ENCODE results near the gene DSCAM. TPM values are rescaled to one million over a fixed set of nuclear protein-coding genes. Genes with fewer than 3 reads are reported as not detected.
"Not testable (repeated sequence)": the region's sequence is repeated elsewhere in the genome, so short reads cannot be mapped to it uniquely, and the experiment has no call there.

The DSCAM gene
- total RNA-seq, 1 donor from 2014 or later = 0.06 TPM

DNA sequence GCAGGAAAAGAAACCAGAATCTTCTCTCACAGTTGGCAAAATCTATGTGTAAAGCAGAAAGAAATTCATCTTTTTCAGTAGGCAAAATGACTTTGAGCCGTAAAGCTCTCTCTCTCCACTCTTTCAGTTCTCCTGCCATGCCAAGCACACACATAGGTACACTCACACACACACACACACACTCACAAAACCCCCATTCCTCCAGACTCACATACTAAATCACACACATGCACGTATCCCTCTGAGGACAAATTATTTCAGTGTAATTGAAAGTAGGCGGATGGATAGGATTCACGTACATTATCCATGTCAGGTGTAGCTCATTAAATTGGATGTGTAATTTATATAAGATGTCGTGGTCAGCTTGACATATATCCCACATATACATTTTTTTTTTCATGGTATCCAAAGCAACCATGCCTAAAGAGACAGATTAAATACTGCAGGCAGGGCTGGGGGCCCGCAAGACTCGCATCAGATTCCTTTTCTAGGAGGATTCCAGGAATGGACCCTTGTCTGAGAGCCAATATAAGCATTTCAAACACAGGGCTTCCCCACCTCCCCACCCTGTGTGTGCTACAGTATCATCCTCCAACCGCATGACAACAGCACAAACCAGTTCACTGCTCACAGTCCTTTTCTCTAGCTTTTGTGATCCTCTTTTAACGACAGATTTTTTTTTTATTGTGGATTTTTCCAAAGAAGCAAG is 658.9 kb downstream of the DSCAM start:
- Histone ChIP-seq H3K27me3 (ENCODE audit: low read depth) (no peaks in the 10 kb centered on the region), H3K4me3 (no peak overlapping the region), H3K27ac (no peak overlapping the region), H3K9me3 (no peaks in the 10 kb centered on the region), H3K4me1 (no peaks in the 10 kb centered on the region), H3K36me3 (no peaks in the 10 kb centered on the region)
- intact Hi-C loops (cut with DNase I) = no loop called here
- no peak for DNase-seq
- no peak for ATAC-seq
- TF ChIP-seq, protein P1, sequence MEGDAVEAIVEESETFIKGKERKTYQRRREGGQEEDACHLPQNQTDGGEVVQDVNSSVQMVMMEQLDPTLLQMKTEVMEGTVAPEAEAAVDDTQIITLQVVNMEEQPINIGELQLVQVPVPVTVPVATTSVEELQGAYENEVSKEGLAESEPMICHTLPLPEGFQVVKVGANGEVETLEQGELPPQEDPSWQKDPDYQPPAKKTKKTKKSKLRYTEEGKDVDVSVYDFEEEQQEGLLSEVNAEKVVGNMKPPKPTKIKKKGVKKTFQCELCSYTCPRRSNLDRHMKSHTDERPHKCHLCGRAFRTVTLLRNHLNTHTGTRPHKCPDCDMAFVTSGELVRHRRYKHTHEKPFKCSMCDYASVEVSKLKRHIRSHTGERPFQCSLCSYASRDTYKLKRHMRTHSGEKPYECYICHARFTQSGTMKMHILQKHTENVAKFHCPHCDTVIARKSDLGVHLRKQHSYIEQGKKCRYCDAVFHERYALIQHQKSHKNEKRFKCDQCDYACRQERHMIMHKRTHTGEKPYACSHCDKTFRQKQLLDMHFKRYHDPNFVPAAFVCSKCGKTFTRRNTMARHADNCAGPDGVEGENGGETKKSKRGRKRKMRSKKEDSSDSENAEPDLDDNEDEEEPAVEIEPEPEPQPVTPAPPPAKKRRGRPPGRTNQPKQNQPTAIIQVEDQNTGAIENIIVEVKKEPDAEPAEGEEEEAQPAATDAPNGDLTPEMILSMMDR (IDR thresholded peaks at IDR 0.05) = no peak

DNA sequence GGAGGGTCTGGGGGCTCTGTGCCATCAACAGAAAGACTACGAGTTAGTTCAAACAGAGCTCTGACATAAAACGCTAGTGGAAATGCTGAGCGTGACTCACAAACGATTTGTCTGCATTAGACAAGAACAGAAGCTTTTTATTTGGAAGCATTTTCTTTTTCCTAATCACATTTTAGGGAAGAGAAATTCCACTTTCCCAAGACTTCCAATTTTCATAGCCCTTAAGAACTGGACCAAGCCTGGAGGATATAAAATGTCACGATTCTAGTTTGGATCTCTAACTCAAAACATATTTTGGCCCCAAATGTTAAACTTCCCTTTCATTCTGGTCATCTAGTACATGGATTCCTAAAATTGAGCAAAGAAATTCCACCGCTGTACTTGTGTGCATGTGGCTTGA is 659.7 kb downstream of the DSCAM start:
- intact Hi-C loops (cut with DNase I) = no loop called here
- Histone ChIP-seq H3K27ac (no peak overlapping the region), H3K36me3 (no peaks in the 10 kb centered on the region), H3K4me3 (no peak overlapping the region), H3K27me3 (ENCODE audit: low read depth) (no peaks in the 10 kb centered on the region), H3K9me3 (no peaks in the 10 kb centered on the region), H3K4me1 (no peaks in the 10 kb centered on the region)
- no peak for DNase-seq
- no peak for ATAC-seq
- TF ChIP-seq, protein P1 (IDR thresholded peaks at IDR 0.05) = no peak

DNA sequence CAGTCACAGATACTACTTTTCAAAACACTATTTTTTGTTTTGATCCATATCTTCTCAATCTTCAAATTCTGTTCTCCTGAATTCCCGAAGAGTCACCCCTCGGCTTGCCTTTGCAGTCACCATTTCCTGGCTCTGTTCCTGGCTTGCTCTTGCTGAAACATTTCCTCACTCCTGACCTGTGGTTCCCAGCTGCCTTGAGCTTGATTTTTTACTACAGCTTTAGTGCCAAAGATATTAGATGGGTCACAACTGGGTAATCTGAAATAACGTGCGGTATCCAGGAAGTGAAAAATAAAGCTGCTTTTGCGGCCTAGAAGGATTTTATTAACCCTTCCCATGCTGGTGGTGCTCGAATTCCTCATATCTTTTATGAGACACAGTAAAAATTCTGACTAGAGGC is 660.9 kb downstream of the DSCAM start:
- Histone ChIP-seq H3K36me3 (no peaks in the 10 kb centered on the region), H3K4me1 (no peaks in the 10 kb centered on the region), H3K4me3 (no peak overlapping the region), H3K27ac (no peak overlapping the region), H3K27me3 (ENCODE audit: low read depth) (no peaks in the 10 kb centered on the region), H3K9me3 (no peaks in the 10 kb centered on the region)
- no peak for ATAC-seq
- TF ChIP-seq, protein P1 (IDR thresholded peaks at IDR 0.05) = no peak
- intact Hi-C loops (cut with DNase I) = no loop called here
- no peak for DNase-seq

DNA sequence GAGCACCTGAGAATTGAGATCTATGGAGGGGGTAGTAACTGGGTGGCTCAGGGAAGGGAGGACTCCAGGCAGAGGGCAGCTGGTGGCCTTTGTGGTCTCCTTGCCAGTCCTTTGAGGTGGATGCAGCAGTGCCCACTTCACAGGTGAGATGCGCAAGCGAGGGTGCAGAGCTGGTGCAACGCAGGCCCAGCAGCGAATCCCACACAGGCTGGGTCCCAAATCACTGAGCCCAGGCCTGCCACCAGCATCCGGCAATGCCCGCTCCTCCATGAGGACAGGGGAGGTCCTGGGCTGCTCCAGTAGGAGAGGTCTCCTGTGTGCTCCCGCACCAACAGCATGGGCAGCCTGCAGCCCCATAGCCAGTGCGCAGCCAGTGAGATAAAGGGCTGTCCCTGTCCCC is 661.8 kb downstream of the DSCAM start:
- intact Hi-C loops (cut with DNase I) = no loop called here
- H3K27me3 ChIP-seq (ENCODE audit: low read depth) = no peaks in the 10 kb centered on the region
- no peak overlapping the region for H3K4me3 ChIP-seq
- no peaks in the 10 kb centered on the region for H3K4me1 ChIP-seq
- TF ChIP-seq, protein P1 (IDR thresholded peaks at IDR 0.05) = no peak
- no peaks in the 10 kb centered on the region for H3K36me3 ChIP-seq
- no peaks in the 10 kb centered on the region for H3K9me3 ChIP-seq
- H3K27ac ChIP-seq = no peak overlapping the region
- DNase-seq (no peak), ATAC-seq (peak in 1 of 2 donors; percentile 33)

DNA sequence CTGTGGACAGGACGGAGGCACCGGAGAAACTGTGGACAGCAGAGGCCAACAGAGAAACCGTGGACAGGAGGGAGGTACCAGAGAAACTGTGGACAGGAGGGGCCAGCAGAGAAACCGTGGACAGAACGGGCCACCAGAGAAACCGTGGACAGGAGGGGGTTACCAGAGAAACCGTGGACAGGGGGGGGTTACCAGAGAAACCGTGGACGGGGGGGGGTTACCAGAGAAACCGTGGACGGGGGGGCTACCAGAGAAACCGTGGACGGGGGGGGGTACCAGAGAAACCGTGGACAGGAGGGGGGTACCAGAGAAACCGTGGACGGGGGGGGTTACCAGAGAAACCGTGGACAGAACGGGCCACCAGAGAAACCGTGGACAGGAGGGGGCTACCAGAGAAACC is 664.5 kb downstream of the DSCAM start:
- intact Hi-C loops (cut with DNase I); DNase-seq: not testable (repeated sequence)

DNA sequence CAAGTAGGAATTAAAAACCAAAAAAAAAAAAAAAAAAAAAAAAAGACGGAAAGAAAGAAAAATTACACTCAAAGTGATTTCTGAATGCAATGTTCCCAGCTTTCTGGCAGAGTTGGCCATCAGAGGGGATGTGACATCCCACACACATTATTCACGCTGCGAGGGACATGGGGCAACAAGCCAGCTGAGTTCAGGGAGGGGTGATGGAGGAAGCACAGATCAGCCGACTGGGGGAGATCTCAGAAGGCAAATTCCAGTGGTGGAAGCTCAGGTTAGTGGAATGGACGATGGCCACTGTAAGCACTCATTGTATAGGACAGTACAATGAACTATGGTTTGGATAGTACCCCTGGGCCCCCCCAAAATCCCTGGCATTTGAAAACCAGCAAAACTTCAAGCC is 667.8 kb downstream of the DSCAM start:
- Histone ChIP-seq H3K9me3 (no peaks in the 10 kb centered on the region), H3K4me3 (no peak overlapping the region), H3K27me3 (ENCODE audit: low read depth) (peaks cover 3% of the 10 kb centered on the region), H3K36me3 (no peaks in the 10 kb centered on the region), H3K27ac (no peak overlapping the region), H3K4me1 (no peaks in the 10 kb centered on the region)
- intact Hi-C loops (cut with DNase I) = no loop called here
- DNase-seq = no peak
- no peak for ATAC-seq
- TF ChIP-seq, protein P1 (IDR thresholded peaks at IDR 0.05) = no peak

More for the DNA sequence above, 664.5 kb downstream of the DSCAM start:
- H3K27me3 ChIP-seq (ENCODE audit: low read depth); H3K27ac ChIP-seq; H3K36me3 ChIP-seq; H3K4me3 ChIP-seq; ATAC-seq; H3K4me1 ChIP-seq; H3K9me3 ChIP-seq: not testable (repeated sequence)

Measured in lower lobe of right lung (tissue), 2 donors.